GM21423 (cell line): ENCODE results near the gene CLIP4.

Source experiments
- ATAC-seq: cut with Tn5 transposase; IDR thresholded peaks from one replicate; pipeline ENCODE4 v1.9.1; 2021; ENCODE audit warnings: mild to moderate bottlenecking, moderate library complexity; ENCODE audit not compliant: unreplicated experiment

The CLIP4 gene

GRCh38 chr2:29129586-29130281 is 14.5 kb downstream of the CLIP4 start:
- no peak for ATAC-seq

DNA sequence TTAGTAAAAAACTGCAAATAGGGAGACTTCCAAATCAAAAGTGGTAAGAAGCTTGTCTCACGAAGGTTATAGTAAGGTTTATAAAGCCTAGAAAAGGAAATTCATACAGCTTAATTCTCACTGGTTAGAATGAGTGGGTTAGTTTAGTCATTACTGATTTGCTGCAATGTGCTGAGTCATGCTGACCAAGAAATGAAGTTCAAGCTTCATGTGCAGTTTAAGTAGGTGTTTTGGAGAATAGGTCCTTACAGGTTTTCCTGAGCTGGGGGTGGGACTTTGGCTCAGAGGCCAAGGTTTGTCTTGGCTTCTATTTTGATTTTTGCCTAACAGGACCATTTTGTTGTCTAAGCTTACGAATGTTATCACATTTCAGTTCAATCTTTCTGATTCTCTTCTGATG is 15.1 kb downstream of the CLIP4 start:
- peak; percentile 73 for ATAC-seq

GRCh38 chr2:29134933-29135332 is 19.7 kb downstream of the CLIP4 start:
- ATAC-seq, result no peak

DNA sequence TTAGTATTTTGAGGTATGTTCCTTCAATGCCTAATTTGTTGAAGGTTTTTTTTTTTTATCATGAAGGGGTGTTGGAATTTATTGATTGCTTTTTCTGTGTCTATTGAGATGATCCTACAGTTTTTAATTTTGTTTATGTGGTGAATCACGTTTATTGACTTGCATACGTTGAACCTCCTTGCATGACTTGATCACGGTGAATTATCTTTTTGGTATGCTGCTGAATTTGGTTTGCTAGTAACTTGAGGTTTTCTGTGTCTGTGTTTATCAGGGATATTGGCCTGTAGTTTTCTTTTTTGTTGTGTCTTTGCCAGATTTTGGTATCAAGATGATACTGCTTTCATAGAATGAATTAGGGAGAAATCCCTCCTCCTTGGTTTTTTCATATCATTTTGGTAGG is 23.9 kb downstream of the CLIP4 start:
- no peak for ATAC-seq

DNA sequence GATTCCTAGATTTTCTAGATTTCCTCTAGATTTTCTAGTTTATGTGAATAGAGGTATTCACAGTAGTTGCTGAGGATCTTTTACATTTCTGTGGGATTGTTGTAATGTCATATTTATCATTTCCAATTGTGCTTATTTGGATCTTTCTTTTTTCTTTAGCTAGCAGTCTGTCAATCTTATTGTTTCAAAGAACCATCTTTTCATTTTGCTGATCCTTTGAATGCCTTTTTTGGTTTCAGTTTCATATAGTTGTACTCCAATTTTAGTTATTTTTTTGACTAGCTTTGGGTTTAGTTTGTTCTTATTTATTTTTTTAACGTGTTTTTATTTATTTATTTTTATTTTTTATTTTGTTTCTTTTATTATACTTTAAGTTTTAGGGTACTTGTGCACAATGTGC is 24.5 kb downstream of the CLIP4 start:
- no peak for ATAC-seq

- no peak for ATAC-seq
These were observed 28.4 kb downstream of the CLIP4 start for GRCh38 chr2:29143657-29144056.

DNA sequence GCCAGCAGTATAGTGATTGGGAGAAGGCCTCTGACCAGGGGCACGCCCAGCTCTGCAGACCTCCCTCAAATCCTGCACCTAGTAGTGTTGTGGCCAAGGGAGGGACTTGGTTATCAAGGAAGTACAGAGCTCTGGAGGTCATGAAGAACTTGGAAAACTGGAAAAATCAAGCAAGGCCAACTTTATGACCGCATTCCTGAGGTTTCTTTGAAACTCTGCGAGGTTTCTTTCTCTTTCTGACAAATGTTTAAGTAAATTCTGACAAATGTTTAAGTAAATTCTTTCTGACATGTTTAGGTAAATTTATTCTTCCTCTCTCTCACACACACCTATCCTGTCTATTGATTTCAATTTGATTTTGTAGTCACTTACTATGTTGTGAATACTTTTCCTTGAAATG is 31.0 kb downstream of the CLIP4 start:
- ATAC-seq, result no peak

- ATAC-seq, result no peak
These were observed 32.7 kb downstream of the CLIP4 start for GRCh38 chr2:29147963-29148362.

DNA sequence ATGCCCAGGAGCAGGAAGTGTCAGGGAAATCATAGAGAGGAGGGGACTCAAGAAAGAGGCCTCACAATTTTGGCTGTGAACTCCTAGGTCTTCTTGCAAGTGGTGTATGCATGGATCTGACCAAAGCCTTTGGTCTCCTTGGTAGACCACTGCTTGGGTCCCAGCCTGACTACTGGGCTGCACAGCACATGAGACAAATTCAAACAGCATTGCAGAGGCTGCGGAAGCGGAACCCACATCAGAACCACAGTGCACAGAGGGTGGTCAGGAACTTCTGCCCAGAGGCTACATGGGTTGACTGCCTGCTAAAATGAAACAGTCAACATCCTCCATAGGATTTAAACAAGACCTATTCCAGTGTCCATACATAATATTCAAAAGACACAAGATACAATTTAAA is 39.4 kb downstream of the CLIP4 start:
- no peak for ATAC-seq

DNA sequence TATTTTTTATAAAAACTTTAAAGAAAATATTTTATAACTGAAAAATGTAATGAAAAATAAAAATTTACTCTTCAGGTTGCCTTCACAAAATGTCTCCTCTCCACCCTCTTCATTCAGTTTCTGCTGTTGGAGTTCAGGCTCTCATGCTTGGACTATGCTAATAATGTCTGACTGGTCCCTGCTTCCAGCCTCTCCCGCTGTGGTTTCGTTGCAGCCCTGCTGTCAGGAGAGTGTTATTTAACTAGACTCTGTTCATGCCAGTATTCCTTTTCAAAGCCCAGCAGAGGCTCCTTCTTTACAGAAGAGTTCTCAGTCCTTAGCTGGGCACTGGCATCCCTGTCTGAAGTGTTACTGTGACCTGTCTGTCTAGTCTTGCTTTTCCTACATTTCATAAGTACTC is 40.4 kb downstream of the CLIP4 start:
- no peak for ATAC-seq

DNA sequence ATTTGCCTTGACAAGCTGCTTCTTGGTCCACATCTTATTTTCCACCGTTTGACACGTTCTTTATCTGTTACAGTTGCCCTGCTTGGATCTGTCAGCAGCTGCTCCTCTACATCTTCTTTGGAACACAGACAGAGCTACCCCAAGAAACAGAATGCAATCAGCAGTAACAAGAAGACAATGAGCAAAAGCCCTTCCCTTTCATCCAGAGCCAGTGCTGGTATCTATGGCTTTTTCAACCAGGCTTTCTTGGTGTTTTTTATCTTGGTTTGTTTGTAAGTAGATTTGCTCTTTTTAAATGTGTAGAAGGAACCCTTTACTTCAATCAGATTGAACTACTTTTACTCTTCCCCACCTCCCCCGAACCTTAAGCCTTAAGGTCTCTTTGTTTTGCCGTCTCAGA is 41.9 kb downstream of the CLIP4 start:
- no peak for ATAC-seq

DNA sequence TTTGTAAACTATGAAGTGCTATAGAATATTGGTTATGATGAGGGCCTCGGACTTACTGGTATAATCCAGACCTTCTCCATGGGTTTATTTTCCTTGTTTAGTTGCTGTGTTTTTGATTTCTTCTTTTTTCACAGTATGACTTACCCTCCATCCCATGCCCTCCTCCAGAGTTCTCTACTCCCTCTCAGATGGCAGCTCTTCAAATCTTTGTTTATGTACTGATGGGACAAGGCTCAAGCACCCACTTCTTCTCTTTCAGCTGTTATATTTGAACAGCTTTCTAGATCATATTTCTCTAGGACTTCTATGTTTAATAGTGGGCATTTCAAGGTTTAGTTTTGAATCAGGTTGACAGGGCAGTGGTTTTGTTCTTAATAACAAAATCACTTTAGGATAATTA is 43.9 kb downstream of the CLIP4 start:
- ATAC-seq, result no peak

DNA sequence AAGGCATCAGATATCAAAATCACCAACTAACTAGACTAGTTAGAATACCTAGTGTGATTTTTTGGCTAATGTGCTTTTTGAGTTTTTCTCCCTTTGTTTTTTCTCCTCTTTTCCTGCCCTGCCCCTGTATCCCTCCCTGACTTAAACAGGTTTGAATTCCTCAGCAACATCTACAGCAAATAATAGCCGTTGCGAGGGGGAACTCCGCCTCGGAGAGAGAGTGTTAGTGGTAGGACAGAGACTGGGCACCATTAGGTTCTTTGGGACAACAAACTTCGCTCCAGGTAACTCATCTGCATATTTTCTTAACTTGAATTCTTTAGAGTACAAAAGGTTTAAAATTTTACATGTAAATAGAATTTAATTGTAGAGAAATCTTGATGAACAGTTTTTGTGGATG is 45.0 kb downstream of the CLIP4 start:
- no peak for ATAC-seq

GRCh38 chr2:29162204-29162928 is 47.2 kb downstream of the CLIP4 start:
- ATAC-seq, result no peak

- ATAC-seq, result no peak
These were observed 49.1 kb downstream of the CLIP4 start for GRCh38 chr2:29164091-29164846.

- no peak for ATAC-seq
These were observed 50.4 kb downstream of the CLIP4 start for GRCh38 chr2:29165362-29166241.

GRCh38 chr2:29166242-29167039 is 51.2 kb downstream of the CLIP4 start:
- ATAC-seq, result no peak

DNA sequence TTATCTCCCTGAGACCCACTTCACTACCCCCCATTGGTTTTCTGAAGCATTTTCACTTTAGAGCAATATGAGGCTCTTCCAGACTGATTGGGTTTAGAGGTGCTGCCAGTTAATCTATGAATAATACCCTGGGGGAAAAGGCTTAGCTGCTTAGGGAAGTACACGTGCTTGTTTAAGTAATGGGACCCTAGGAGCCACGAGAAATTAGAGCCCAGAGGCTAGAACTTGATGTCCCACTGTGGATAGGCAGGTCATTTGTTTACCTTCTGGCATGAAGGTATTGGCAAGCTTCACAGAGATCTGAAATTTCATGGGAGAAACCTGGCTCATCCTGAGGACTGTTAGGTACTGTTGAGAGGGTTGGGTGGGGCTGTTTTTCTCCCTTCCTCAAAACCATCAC is 59.7 kb downstream of the CLIP4 start:
- ATAC-seq, result no peak

GRCh38 chr2:29175338-29175737 is 60.1 kb downstream of the CLIP4 start:
- no peak for ATAC-seq

DNA sequence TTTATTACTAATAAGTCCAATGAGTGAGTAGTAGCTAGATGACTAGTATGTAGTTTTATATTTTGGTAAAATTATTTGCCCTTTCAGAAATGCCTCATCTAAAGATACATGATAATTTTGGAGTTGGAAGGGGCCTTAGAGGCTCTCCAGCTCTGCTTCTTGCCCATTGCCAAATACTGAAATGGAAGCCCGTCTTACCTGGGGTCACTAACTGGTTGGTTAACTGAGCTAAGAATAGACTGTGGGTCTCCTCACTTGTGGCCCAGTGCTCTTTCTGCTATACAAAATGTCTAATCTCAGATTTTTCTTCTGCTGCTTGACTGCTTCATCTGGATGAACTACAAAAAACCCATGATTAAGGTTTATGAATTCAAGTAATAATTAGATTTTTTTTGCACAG is 67.1 kb downstream of the CLIP4 start:
- no peak for ATAC-seq
